ENCODE data around the gene CEP170B. TPM values are rescaled to one million over a fixed set of nuclear protein-coding genes. Genes with fewer than 3 reads are reported as not detected.

Gene CEP170B
- total and polyA plus RNA-seq, 2 of the 8 experiments (the other 6 are each of a cell fraction or from before 2014, with no cell fraction given): 9.1 to 33.8 TPM

GRCh38 chr14:104886690-104887622, 21.9 kb downstream of the CEP170B start:
- Histone ChIP-seq H2BK20ac (ENCODE audit: low read length) (no peak overlapping the region), H2BK12ac (ENCODE audit: low read depth, low read length) (no peak overlapping the region), H3K27ac (ENCODE audit: low read depth, low read length) (no peak overlapping the region), H3K56ac (replicated peaks; ENCODE audit: insufficient read length, low read depth, low read length) (no peak overlapping the region), H3K18ac (ENCODE audit: extremely low read depth, low read length) (no peak overlapping the region), H3K4me2 (ENCODE audit: insufficient read depth in 1 of 2, low read depth in 2 of 2, low read length in 2 of 2) (no peak overlapping the region), H3K36me3 (ENCODE audit: control insufficient read depth in 2 of 4, insufficient read depth in 4 of 4, low read length in 3 of 4) (peaks cover 0 to 37% (median 3%) of the 10 kb centered on the region in 4 experiments; a peak in 4 of 8 replicates), H3K9me3 (ENCODE audit: insufficient read depth in 2 of 2, low read depth in 1 of 2, low read length in 1 of 2) (no peaks in the 10 kb centered on the region), H3K23me2 (ENCODE audit: low read depth, low read length) (peaks cover 12% of the 10 kb centered on the region; the same call in 1 of the 2 replicates), H3K4ac (replicated peaks; ENCODE audit: insufficient read length, low read depth, low read length) (no peak overlapping the region), H4K20me1 (replicated peaks in 1 of 2; ENCODE audit: control insufficient read depth in 1 of 2, insufficient read depth in 2 of 2, low read length in 2 of 2) (peaks cover 0 to 7% of the 10 kb centered on the region in 2 experiments), H3K79me1 (ENCODE audit: low read depth, low read length) (no peaks in the 10 kb centered on the region; the same call in 1 of the 2 replicates), H4K5ac (ENCODE audit: insufficient read length, low read depth, low read length) (no peak overlapping the region), H3K27me3 (replicated peaks in 1 of 4; ENCODE audit: control insufficient read depth in 3 of 4, extremely low read depth in 1 of 4, insufficient read depth in 3 of 4, low read length in 3 of 4) (no peaks in the 10 kb centered on the region), H2BK5ac (ENCODE audit: low read depth, low read length) (no peak overlapping the region), H2AFZ (ENCODE audit: low read length) (no peak overlapping the region), H3K4me3 (ENCODE audit: extremely low read depth in 1 of 4, insufficient read depth in 2 of 4, low read depth in 3 of 4, low read length in 4 of 4) (no peak overlapping the region), H3K9ac (replicated peaks in 1 of 4; ENCODE audit: extremely low read depth in 1 of 4, low read depth in 3 of 4, low read length in 3 of 4) (no peak overlapping the region), H3K79me2 (ENCODE audit: control insufficient read depth in 1 of 2, insufficient read depth in 2 of 2, low read length in 2 of 2) (no peaks in the 10 kb centered on the region), H4K91ac (replicated peaks; ENCODE audit: insufficient read length, low read length) (no peak overlapping the region), H2BK15ac (ENCODE audit: low read length) (no peak overlapping the region), H2BK120ac (replicated peaks; ENCODE audit: low read depth, low read length) (no peak overlapping the region), H2AK5ac (ENCODE audit: low read depth, low read length) (no peak overlapping the region), H3K4me1 (replicated peaks in 1 of 4; ENCODE audit: control insufficient read depth in 3 of 4, insufficient read depth in 4 of 4, low read length in 3 of 4) (peaks cover 0 to 9% (median 0%) of the 10 kb centered on the region in 4 experiments; a peak in 2 of 7 replicates), H3K14ac (ENCODE audit: insufficient read length) (no peak overlapping the region), H4K8ac (ENCODE audit: extremely low read depth, insufficient read depth, low read length) (no peak overlapping the region), H3K23ac (ENCODE audit: insufficient read length) (no peak overlapping the region)
- ChIA-PET POLR2A (ENCODE audit: partially characterized antibody) (interaction anchor here (0.6 to 2.7 kb wide), 3 partner anchors 9 to 22 kb away, joined by 3 to 8 read pairs (median 4); no protein-coding TSS in a partner anchor), CTCF (ENCODE audit: partially characterized antibody) (interaction anchor here (0.6 to 1.1 kb wide), 4 partner anchors 9 to 204 kb away, joined by 3 to 4 read pairs (median 3); no protein-coding TSS in a partner anchor)
- peak in 1 of 2 experiments; percentile 38 for DNase-seq (ENCODE audit: low read depth in 1 of 2, low spot score in 2 of 2)
- no peak for FAIRE-seq
- WGBS, 2 experiments (ENCODE audit: extremely low coverage in 1 of 2, insufficient coverage in 1 of 2, insufficient read length in 1 of 2, insufficient replicate concordance in 2 of 2, low coverage in 1 of 2, low lambda C conversion rate in 2 of 2, missing lambda C conversion rate in 1 of 2): 97% methylated on average over 57 of the region's 59 CpGs; no CpG with 5 or more reads in 1 of the 2 experiments
- TF ChIP-seq GTF2F1 (IDR thresholded peaks at IDR 0.05; ENCODE audit: borderline replicate concordance, low read depth, low read length) (no peak), POU5F1 (IDR thresholded peaks at IDR 0.05; ENCODE audit: low read depth, low read length) (no peak), CBX8 (IDR thresholded peaks at IDR 0.05; ENCODE audit: borderline replicate concordance, low read depth, low read length) (no peak), USF2 (IDR thresholded peaks at IDR 0.05; ENCODE audit: low read length) (no peak), EP300 (IDR thresholded peaks at IDR 0.05; ENCODE audit: borderline replicate concordance in 1 of 2, low read depth in 2 of 2, low read length in 2 of 2) (no peak), GABPA (IDR thresholded peaks at IDR 0.05; ENCODE audit: borderline replicate concordance, insufficient read depth, low read length) (no peak), RXRA (IDR thresholded peaks at IDR 0.05; ENCODE audit: insufficient read depth, low read depth, low read length) (no peak), TAF7 (optimal IDR thresholded peaks at IDR 0.05; ENCODE audit: borderline replicate concordance, low read depth, low read length) (no peak), NRF1 (IDR thresholded peaks at IDR 0.05; ENCODE audit: low read depth, low read length) (no peak)

All from H1 (cell line).